Nephron progenitor cell (in vitro differentiated cells): Measurements from ENCODE around the gene C4BPB.

ENCODE experiments used
- DNase-seq: peaks from one replicate; pipeline ENCODE4 v3.0.0; 2021
- H3K27ac Mint-ChIP-seq: 2 replicates; pipeline ENCODE4 v1.8.0; 2021; ENCODE audit warnings: mild to moderate bottlenecking, moderate library complexity, mixed read lengths
- H3K27me3 Mint-ChIP-seq: 2 replicates; pipeline ENCODE4 v1.8.0; 2021; ENCODE audit warnings: mild to moderate bottlenecking, low read depth, mixed read lengths; ENCODE audit not compliant: poor library complexity
- H3K36me3 Mint-ChIP-seq: 2 replicates; pipeline ENCODE4 v1.8.0; 2021; ENCODE audit warnings: low read depth, mixed read lengths
- H3K4me1 Mint-ChIP-seq: 2 replicates; pipeline ENCODE4 v1.8.0; 2021; ENCODE audit warnings: mixed read lengths
- H3K4me3 Mint-ChIP-seq: 2 replicates; pipeline ENCODE4 v1.8.0; 2021; ENCODE audit warnings: mild to moderate bottlenecking, moderate library complexity, mixed read lengths
- H3K9me3 Mint-ChIP-seq: 2 replicates; pipeline ENCODE4 v1.8.0; 2021; ENCODE audit warnings: mild to moderate bottlenecking, moderate library complexity, mixed read lengths
- TF ChIP-seq, protein P1 (sequence below): fragments of 200-600 bp; sonication (generic); IDR thresholded peaks from 2 replicates; pipeline ENCODE4 v1.5.0; 2021; ENCODE audit warnings: antibody characterized with exemption

C4BPB gene

DNA sequence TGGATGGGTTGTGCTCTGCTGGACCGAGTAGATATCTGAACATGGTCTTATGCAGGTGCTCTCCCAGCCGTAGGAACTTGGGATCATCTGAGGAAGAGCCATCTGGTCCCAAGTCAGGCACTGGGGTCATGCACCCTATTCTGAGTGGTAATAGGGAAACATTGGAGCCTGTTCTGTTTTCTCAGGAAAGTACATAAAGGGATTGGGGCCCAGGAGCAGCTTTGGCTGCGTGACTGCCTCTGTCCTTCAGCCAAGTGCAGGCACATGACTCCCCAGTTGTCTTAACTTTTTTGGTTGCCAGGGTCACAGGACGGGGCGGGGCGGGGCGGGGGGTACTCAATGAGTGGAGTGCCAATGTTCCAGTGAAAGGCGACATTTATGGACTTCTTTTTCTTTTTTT, 24.1 kb upstream of the C4BPB start:
- Mint-ChIP-seq H3K27me3 (peaks cover 7% of the 10 kb centered on the region), H3K4me1 (peaks cover 21% of the 10 kb centered on the region), H3K4me3 (no peak overlapping the region), H3K9me3 (no peaks in the 10 kb centered on the region), H3K36me3 (peaks cover 18% of the 10 kb centered on the region), H3K27ac (no peak overlapping the region)
- TF ChIP-seq, protein P1, sequence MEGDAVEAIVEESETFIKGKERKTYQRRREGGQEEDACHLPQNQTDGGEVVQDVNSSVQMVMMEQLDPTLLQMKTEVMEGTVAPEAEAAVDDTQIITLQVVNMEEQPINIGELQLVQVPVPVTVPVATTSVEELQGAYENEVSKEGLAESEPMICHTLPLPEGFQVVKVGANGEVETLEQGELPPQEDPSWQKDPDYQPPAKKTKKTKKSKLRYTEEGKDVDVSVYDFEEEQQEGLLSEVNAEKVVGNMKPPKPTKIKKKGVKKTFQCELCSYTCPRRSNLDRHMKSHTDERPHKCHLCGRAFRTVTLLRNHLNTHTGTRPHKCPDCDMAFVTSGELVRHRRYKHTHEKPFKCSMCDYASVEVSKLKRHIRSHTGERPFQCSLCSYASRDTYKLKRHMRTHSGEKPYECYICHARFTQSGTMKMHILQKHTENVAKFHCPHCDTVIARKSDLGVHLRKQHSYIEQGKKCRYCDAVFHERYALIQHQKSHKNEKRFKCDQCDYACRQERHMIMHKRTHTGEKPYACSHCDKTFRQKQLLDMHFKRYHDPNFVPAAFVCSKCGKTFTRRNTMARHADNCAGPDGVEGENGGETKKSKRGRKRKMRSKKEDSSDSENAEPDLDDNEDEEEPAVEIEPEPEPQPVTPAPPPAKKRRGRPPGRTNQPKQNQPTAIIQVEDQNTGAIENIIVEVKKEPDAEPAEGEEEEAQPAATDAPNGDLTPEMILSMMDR = no peak
- no peak for DNase-seq

DNA sequence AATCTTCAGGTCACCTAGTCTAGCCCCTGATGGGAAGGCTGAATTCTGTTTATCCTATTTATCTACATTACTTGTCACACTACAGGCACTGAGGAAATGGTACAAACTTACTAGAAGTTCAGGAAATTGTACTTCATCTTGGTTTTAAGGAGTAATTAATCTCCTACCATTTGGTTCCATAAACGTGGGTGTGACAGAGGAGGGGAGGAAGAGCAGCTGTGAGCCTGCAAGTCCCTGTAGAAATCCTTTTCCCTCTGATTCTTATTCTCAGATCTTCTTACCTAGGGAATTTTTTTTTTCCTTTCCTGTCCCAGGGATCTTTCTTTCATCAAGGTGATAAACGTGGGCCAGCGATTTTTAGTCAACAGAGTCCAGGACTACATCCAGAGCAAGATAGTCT, 21.5 kb upstream of the C4BPB start:
- no peak overlapping the region for H3K4me3 Mint-ChIP-seq
- DNase-seq = no peak

DNA sequence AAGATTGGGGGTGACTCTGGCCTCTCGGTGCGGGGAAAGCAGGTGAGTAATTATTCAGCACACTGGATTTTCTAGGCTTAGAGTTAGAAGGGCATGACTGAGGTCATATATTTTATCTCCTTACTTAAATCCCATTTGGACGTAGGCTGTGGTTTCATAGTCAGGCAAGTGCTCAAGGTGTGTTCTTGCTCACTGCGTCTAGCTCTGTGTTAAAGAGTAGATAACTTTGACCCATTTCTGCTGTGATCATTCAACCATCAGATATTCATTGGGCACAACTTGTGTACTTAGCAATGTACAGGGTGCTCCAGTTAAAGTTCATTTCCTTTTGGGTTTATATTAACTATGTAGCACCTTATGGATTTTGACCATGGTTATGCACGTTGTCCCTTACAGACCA, 21.0 kb upstream of the C4BPB start:
- no peak overlapping the region for H3K27ac Mint-ChIP-seq
- H3K4me1 Mint-ChIP-seq = peaks cover 40% of the 10 kb centered on the region
- peaks cover 7% of the 10 kb centered on the region for H3K27me3 Mint-ChIP-seq
- TF ChIP-seq, protein P1 = no peak
- no peak for DNase-seq
- H3K9me3 Mint-ChIP-seq = no peaks in the 10 kb centered on the region
- H3K4me3 Mint-ChIP-seq = no peak overlapping the region
- H3K36me3 Mint-ChIP-seq = peaks cover 18% of the 10 kb centered on the region

More for the DNA sequence above, 21.5 kb upstream of the C4BPB start:
- no peaks in the 10 kb centered on the region for H3K9me3 Mint-ChIP-seq
- TF ChIP-seq, protein P1 = no peak
- peaks cover 18% of the 10 kb centered on the region for H3K36me3 Mint-ChIP-seq
- peaks cover 35% of the 10 kb centered on the region for H3K4me1 Mint-ChIP-seq
- no peak overlapping the region for H3K27ac Mint-ChIP-seq
- H3K27me3 Mint-ChIP-seq = peaks cover 7% of the 10 kb centered on the region

DNA sequence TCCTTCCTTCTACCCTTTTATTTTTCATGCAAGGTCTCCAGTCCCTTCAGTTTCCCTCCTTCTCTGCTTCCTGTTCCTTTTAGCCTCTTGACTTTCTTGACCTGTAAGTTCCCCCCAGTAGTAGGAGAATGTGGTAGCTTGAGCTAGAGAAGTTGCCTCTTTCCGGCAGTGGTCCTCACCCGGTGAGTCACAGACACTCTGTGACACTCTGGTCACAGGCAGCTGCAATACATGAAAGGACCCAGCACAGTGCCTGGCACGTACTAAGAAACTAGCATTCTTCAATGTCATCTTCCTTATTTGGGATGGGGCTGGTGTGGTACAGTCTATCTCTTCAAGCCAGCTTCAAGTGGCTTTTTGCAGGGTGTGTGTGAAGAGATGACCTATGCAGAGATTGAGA, 19.6 kb upstream of the C4BPB start:
- DNase-seq = no peak
- no peak overlapping the region for H3K27ac Mint-ChIP-seq
- H3K36me3 Mint-ChIP-seq = peaks cover 11% of the 10 kb centered on the region
- H3K4me3 Mint-ChIP-seq = no peak overlapping the region
- H3K4me1 Mint-ChIP-seq = peaks cover 46% of the 10 kb centered on the region
- no peaks in the 10 kb centered on the region for H3K9me3 Mint-ChIP-seq
- TF ChIP-seq, protein P1 = no peak
- H3K27me3 Mint-ChIP-seq = peaks cover 3% of the 10 kb centered on the region

DNA sequence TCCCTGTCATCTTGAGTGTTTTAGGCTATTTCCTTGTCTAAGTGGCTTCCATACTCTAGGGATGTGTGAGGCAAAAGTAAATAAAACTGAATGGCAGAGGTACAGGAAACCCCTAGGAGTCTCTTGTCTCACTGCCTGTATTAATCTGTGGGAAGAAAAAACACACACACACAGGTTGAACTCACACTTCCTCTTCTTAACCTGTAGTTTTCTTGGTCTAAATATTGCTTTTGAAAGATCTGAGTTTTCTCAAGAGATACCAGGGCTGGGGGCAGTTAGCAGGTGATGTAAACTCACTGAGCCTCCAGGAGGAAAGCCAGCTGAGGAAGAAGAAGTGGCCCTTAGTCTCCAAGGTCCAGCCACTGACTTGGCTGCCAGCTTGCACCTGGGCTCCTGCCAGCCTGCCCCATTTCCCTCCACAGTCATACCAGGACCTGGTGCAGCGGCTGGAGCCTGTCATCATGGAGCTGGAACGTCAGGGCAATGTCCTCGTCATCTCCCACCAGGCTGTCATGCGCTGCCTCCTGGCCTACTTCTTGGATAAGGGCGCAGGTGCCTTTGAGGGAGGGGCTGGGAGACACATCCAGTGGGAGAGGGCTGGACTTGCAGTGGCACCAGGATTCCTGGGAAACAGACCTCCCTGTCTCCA, 18.7 kb upstream of the C4BPB start:
- DNase-seq = no peak
- H3K36me3 Mint-ChIP-seq = peaks cover 7% of the 10 kb centered on the region
- no peak overlapping the region for H3K4me3 Mint-ChIP-seq
- TF ChIP-seq, protein P1 = no peak
- peaks cover 7% of the 10 kb centered on the region for H3K27me3 Mint-ChIP-seq
- no peaks in the 10 kb centered on the region for H3K9me3 Mint-ChIP-seq
- H3K4me1 Mint-ChIP-seq = peaks cover 46% of the 10 kb centered on the region
- H3K27ac Mint-ChIP-seq = no peak overlapping the region

DNA sequence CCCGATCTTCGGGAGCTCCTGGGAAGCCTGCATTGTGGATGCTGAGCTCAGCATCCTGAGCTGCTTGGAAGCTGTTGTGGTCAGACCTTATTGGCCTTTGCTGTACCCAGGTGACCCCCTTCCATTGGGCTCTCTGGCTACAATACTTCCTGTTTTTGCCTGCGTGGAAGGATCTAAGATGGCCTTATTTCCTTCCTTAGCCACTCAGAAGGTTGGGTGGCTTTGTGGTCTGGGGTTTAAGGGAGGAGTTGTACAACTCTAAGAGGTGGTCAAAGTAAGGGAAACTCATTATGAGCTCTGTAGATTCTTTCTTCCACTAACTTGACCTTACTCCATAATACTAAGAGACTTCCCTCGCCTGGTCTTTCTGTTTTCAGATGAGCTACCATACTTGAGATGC, 17.8 kb upstream of the C4BPB start:
- no peak for DNase-seq
- H3K36me3 Mint-ChIP-seq = peaks cover 7% of the 10 kb centered on the region

More for the DNA sequence above, 17.8 kb upstream of the C4BPB start:
- TF ChIP-seq, protein P1 = no peak
- Mint-ChIP-seq H3K9me3 (no peaks in the 10 kb centered on the region), H3K4me3 (no peak overlapping the region), H3K27ac (no peak overlapping the region), H3K27me3 (peaks cover 7% of the 10 kb centered on the region), H3K4me1 (peaks cover 46% of the 10 kb centered on the region)
